Stimulated activated naive CD8-positive, alpha-beta T cell treated with anti-CD3 and anti-CD28 coated beads, Interleukin-15, Interleukin-2, amounts not matched to agents 100 U/mL and 50 U/mL, for 24 hours (primary cell): ENCODE data around the gene RGL1.
"Not testable (repeated sequence)": the region's sequence is repeated elsewhere in the genome, so short reads cannot be mapped to it uniquely, and the experiment has no call there.

ENCODE experiments used
- ATAC-seq: fragments of 150-1000 bp; cut with Tn5 transposase; one replicate; pipeline ENCODE4 v1.10.0; 2021
- DNase-seq: peaks from one replicate; pipeline ENCODE4 v3.0.0; 2021

Gene RGL1

DNA sequence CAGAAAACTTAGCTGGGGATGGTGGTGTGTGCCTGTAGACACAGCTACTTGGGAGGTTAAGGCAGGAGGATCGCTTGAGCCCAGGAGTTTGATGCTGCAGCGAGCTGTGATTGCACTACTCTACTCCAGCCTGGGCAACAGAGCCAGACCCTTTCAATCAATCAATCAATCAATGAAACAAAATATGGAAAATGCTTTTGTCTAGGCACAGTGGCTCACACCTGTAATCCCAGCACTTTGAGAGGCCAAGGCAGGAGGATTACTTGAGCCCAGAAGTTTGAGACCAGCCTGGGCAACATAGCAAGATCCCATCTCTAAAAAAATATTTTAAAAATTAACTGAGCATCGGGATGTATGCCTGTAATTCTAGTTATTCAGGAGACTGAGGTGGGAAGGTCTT, 19.0 kb upstream of the RGL1 start:
- ATAC-seq, DNase-seq: not testable (repeated sequence)

GRCh38 chr1:183787704-183788103, 17.2 kb upstream of the RGL1 start:
- no peak for DNase-seq
- ATAC-seq: no peak

GRCh38 chr1:183791319-183791718, 13.6 kb upstream of the RGL1 start:
- ATAC-seq: no peak
- no peak for DNase-seq

GRCh38 chr1:183792300-183792699, 12.6 kb upstream of the RGL1 start:
- no peak for ATAC-seq
- no peak for DNase-seq

GRCh38 chr1:183794088-183794487, 10.8 kb upstream of the RGL1 start:
- no peak for DNase-seq
- ATAC-seq: no peak

- DNase-seq: no peak
Measured at GRCh38 chr1:183800449-183800848, 4.5 kb upstream of the RGL1 start.

DNA sequence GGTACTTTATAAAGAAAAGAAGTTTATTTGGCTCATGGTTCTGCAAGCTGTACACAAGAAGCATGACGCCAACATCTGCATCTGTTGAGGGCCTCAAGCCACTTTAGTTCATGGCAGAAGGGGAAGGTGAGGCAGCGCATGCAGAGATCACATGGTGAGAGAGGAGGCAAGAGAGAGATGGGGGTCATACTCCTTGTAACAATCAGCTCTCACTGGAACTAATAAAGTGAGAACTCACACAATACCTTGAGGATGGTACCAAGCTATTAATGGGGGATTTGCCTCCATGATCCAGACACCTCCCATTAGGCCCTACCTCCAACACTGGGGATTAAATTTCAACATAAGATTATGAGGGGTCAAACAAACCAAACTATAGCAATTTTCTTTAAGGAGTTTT, 3.3 kb upstream of the RGL1 start:
- DNase-seq: no peak
- ATAC-seq: no peak

More at GRCh38 chr1:183800449-183800848, 4.5 kb upstream of the RGL1 start:
- ATAC-seq: no peak

GRCh38 chr1:183804387-183804786, 533 bp upstream of the RGL1 start:
- DNase-seq: no peak
- ATAC-seq: no peak

- DNase-seq: no peak
- ATAC-seq: no peak
Measured at GRCh38 chr1:183806125-183806524, 1.2 kb downstream of the RGL1 start.

DNA sequence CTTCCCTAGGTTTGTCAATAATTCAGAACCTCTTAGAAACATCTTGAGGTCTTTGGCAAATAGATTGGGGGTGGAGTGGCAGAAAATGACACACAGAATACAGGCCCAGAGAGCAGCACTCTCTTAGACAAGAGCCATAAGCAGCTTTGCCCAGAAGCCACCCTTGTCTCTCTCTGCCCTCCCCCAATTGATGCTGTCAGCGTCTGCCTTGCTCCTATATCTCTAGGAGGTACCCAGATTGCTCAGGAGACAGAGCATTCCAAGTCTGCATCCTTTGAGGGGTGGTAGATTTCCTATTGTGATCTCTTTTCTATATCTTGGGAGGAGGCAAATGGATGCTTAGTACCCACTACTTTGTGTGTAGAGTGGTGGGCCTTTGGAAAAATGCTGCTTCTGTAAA, 1.8 kb downstream of the RGL1 start:
- DNase-seq (no peak), ATAC-seq (no peak)

- ATAC-seq: no peak
- no peak for DNase-seq
Measured at GRCh38 chr1:183807549-183808168, 2.7 kb downstream of the RGL1 start.

GRCh38 chr1:183808296-183809027, 3.5 kb downstream of the RGL1 start:
- DNase-seq (no peak), ATAC-seq (no peak)

- ATAC-seq: no peak
- DNase-seq: no peak
Measured at GRCh38 chr1:183810121-183810520, 5.2 kb downstream of the RGL1 start.

- no peak for DNase-seq
- ATAC-seq: no peak
Measured at GRCh38 chr1:183810756-183811544, 6.0 kb downstream of the RGL1 start.

DNA sequence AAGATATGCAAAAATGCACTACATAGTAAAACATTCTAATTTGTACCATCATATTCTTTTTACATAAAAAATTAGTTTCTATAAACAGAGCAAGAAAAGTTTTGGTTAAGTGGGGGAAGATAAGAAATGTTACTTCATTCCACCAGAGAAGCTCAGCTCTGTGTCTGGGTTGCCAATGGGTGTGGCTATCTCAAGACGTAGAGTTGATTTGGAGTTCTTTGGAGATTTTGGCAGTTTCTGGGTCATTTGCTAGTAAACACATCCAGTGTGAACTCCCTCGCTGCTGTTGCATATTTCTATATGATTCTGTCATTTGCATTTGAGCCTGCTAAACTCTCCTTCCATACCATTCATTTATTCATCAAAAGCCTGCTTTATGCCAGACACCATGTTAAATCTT, 7.2 kb downstream of the RGL1 start:
- ATAC-seq (no peak), DNase-seq (no peak)

DNA sequence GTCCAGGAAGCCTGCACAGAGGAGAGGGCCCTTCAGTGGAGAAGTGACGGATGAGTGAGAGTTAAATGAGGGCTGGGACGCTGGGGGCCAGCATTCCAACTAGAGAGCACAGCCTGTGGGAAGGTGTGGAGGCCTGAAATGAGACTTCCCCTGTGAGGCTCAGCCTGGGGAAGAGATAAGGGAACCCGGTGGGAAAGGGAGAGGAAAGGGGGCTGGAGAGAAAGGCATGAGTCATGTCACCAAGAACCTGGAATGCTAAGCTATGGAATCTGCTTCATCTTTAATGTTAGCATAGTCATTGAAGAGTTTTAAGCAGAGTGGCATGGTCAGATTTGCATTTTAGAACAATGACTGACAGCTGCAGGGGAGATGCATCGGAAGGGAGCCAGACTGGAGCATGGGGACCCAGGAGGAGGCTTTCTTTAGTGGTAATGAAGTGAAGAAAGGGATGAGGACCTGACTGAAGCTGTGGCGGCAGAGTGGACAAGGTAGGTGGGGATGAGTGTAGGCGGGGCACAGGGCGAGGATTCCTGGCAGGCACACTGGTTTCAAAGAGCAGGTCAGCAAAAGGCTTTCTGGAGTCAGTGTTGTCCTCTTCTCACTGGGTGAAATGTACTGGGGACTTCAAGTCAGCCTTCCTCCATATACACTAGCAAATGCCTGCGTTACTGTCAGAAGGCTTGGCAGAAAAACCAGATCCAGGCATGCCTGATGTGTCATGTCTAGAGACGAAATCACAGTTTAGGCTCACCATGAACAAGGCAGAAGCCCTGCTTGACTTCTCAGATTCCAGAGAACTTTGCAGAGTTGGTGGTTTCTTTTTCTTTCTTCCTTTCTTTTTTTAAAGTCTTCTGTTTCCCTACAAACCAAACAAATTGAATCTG, 8.0 kb downstream of the RGL1 start:
- DNase-seq (no peak), ATAC-seq (no peak)

DNA sequence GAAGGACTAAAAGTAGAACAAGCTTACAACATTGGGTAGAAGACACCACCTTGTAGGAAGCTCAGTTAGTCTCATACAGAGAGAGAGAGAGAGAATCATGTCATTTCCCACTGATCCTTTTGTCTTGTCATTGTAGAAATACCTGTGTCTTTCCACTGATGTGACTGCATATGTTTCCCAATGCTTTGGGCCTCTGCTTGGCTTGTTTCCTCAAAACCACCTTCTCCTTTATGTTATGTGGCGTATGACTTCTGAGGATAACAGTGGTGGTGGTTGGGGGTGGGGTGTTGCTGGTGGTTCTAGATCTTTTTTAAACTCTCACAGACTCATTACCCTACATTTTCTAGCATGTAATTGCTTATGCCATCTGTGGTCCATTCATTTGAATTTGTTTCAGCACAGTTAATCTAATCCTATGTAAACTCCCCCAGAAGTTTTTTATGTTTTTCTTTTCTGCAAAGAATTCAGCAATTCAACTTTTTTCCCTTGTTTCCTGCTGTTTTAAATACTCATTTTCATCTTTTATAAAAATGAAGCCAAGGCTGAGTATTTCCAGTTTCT, 9.3 kb downstream of the RGL1 start:
- ATAC-seq (no peak), DNase-seq (no peak)

DNA sequence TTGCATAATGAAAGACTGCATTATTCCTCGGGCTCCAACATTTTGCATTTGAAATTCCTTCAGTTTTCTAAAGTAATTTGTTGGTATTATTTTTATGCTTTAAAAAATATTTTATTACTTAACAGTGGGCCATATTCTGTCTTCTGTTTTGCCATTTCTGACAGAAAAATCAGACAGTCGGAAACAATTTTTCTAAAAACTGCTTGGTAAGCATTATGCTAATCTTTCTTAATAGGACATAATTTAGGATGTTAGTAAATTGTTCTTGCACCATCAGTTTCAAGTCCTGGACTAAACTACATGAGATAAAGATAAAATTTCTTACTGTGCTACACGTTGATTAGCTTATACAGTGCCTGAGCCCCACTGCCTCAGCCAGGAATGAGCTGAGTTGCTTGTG, 11.2 kb downstream of the RGL1 start:
- no peak for ATAC-seq

DNA sequence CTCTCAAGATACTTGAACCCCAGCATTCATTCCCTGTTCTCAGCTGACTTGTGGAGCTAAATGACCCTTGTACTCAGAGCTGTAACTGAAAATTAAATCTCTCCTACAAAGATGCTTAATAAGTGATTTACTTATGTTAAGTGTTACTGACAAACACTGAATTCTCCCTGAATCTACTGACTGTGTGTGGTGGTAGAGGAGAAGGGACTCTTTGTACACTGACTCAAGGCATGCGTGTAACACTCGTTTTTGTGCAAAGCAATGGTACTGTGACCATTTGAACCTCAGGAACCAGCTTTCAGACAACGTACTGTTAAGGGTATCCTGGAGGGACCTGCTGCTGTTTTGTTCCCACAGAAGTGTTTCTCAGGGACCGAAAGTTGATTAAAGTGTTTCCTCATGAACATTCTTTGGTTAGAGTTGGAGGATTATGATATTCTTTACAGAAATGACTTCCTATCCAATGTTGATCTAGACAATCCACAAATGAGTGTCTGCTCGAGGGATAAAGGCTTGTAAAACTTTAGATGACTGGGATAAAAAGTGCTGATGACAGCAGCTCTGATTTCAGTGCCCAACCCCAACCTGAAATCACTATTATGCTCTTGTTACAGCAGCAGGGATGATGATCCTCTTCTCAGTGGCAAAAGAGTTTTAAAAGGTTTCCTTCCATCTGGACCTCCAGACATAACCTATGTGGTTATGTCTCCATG, 12.8 kb downstream of the RGL1 start:
- DNase-seq (no peak), ATAC-seq (no peak)

More for the DNA sequence above, 11.2 kb downstream of the RGL1 start:
- DNase-seq: no peak

- ATAC-seq (no peak), DNase-seq (no peak)
Measured at GRCh38 chr1:183819059-183819458, 14.1 kb downstream of the RGL1 start.

DNA sequence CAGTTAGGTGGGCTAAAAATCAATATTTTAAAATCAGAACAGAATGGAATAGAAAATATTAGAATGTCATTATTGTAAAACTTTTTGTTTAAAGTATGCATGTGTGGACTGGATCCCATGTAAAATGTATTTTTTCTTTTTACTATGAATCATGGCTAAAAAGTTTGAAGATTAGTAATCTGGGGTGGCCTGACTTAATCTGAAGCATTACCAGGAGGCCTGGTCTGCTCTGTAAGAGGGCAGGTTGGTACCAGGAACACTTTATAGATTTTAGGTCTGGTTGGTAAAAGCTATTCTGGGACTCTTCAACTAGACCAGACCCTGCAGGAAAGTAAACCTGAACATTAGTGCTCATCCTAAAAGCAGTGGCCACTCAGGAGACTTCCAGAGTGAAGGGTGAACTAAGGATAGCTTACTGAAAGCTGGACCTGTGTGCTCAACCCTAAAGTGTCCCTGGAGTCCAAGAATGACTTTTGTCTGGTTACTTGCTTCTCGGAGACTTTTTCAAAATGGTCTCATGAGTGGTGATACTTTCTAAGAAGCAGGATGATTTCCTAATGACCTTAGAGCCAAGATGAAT, 16.5 kb downstream of the RGL1 start:
- ATAC-seq: no peak
- DNase-seq: no peak
